IMR-90 (cell line): ENCODE data around the gene SRRM2. TPM values are rescaled to one million over a fixed set of nuclear protein-coding genes. Genes with fewer than 3 reads are reported as not detected.

Experiments used
- ATAC-seq: fragments of 200-7000 bp; cut with Tn5 transposase; 2 replicates; pipeline ENCODE4 v1.9.1; 2020; ENCODE audit warnings: low read depth, mild to moderate bottlenecking, moderate library complexity
- BruUV-seq: library from RNA; stranded (reverse); fragments of 400-500 nt; replicated peaks from 2 replicates; lab custom pipeline; 2021; lab: Mats Ljungman, UMichigan
- CTCF ChIA-PET: fragments of 300-600 bp; formaldehyde crosslinking; extraction: SDS; loops from one replicate; lab custom pipeline; 2021; ENCODE audit warnings: antibody characterized with exemption; lab: Yijun Ruan, JAX
- POLR2A ChIA-PET: fragments of 300-600 bp; sonication (Branson Sonifier 250); formaldehyde crosslinking; loops from one replicate; lab custom pipeline; 2022; ENCODE audit warnings: antibody characterized with exemption; ENCODE audit not compliant: unreplicated experiment; lab: Charles Lee
- DNase-seq: peaks from one replicate; pipeline ENCODE4 v3.0.0; 2013
- H2AFZ ChIP-seq: replicated peaks from 2 replicates; pipeline ENCODE3; 2013; ENCODE audit warnings: low read length, mild to moderate bottlenecking; ENCODE audit not compliant: poor library complexity
- H2AK5ac ChIP-seq: 2 replicates; pipeline ENCODE4 v1.6.1; 2013; ENCODE audit warnings: low read depth, low read length, inconsistent platforms
- H2AK9ac ChIP-seq: replicated peaks from 2 replicates; pipeline ENCODE3; 2013; ENCODE audit warnings: mild to moderate bottlenecking, low read depth, low read length, moderate library complexity; ENCODE audit not compliant: poor library complexity
- H2BK120ac ChIP-seq: 2 replicates; pipeline ENCODE4 v1.6.1; 2013; ENCODE audit warnings: low read depth, low read length, inconsistent platforms
- H2BK15ac ChIP-seq: 3 replicates; pipeline ENCODE4 v1.6.1; 2013; ENCODE audit warnings: low read depth, low read length, inconsistent platforms
- H2BK20ac ChIP-seq: 2 replicates; pipeline ENCODE4 v1.6.1; 2013; ENCODE audit warnings: low read depth, mild to moderate bottlenecking, inconsistent platforms, low read length, moderate library complexity
- H2BK5ac ChIP-seq: 2 replicates; pipeline ENCODE4 v1.6.1; 2013; ENCODE audit warnings: mild to moderate bottlenecking, low read depth, low read length, inconsistent platforms; ENCODE audit not compliant: poor library complexity, severe bottlenecking
- H3K14ac ChIP-seq: replicated peaks from 2 replicates; pipeline ENCODE4 v1.6.1; 2013; ENCODE audit warnings: low read depth, low read length, inconsistent platforms
- H3K18ac ChIP-seq: 2 replicates; pipeline ENCODE4 v1.6.1; 2013; ENCODE audit warnings: low read depth, low read length, control low read depth
- H3K23ac ChIP-seq: 2 replicates; pipeline ENCODE4 v1.6.1; 2013; ENCODE audit warnings: low read depth, low read length, inconsistent platforms
- H3K27ac ChIP-seq: 2 replicates; pipeline ENCODE4 v1.5.1; 2013; ENCODE audit warnings: mild to moderate bottlenecking, control low read depth, low read length; ENCODE audit not compliant: insufficient read depth
- H3K27me3 ChIP-seq: 2 replicates; pipeline ENCODE4 v1.6.1; 2013; ENCODE audit warnings: low read length; ENCODE audit not compliant: control insufficient read depth, insufficient read depth
- H3K36me3 ChIP-seq: 2 replicates; pipeline ENCODE4 v1.6.1; 2013; ENCODE audit warnings: low read length, mixed read lengths; ENCODE audit not compliant: control insufficient read depth, insufficient read depth
- H3K4ac ChIP-seq: 2 replicates; pipeline ENCODE4 v1.6.1; 2013; ENCODE audit warnings: low read depth, low read length, inconsistent platforms
- H3K4me1 ChIP-seq: 2 replicates; pipeline ENCODE4 v1.6.1; 2013; ENCODE audit warnings: low read length, mixed read lengths; ENCODE audit not compliant: control insufficient read depth, insufficient read depth
- H3K4me2 ChIP-seq: 2 replicates; pipeline ENCODE4 v1.6.1; 2013; ENCODE audit warnings: low read depth, mild to moderate bottlenecking, control low read depth, low read length, moderate library complexity
- H3K4me3 ChIP-seq: 2 replicates; pipeline ENCODE4 v1.5.1; 2013; ENCODE audit warnings: low read depth, mild to moderate bottlenecking, control low read depth, low read length, moderate library complexity; ENCODE audit not compliant: insufficient read depth
- H3K56ac ChIP-seq: 2 replicates; pipeline ENCODE4 v1.6.1; 2013; ENCODE audit warnings: low read length, inconsistent platforms; ENCODE audit not compliant: insufficient read depth; ENCODE audit errors: extremely low read depth
- H3K79me1 ChIP-seq, 2 experiments: 2 replicates each; pipeline ENCODE4 v1.6.1; 2013; ENCODE audit warnings: low read length in 2 of 2, inconsistent platforms in 1 of 2, low read depth in 1 of 2
- H3K9ac ChIP-seq: 2 replicates; pipeline ENCODE4 v1.6.1; 2013; ENCODE audit warnings: low read depth, low read length, control low read depth
- H3K9me1 ChIP-seq: 2 replicates; pipeline ENCODE4 v1.6.1; 2013; ENCODE audit warnings: low read length, inconsistent platforms; ENCODE audit not compliant: insufficient read depth
- H3K9me3 ChIP-seq: 2 replicates; pipeline ENCODE4 v1.6.1; 2013; ENCODE audit warnings: low read length; ENCODE audit not compliant: control insufficient read depth, insufficient read depth
- H4K20me1 ChIP-seq: 2 replicates; pipeline ENCODE4 v1.6.1; 2013; ENCODE audit warnings: low read length, inconsistent platforms; ENCODE audit not compliant: insufficient read depth
- H4K5ac ChIP-seq: 2 replicates; pipeline ENCODE4 v1.6.1; 2013; ENCODE audit warnings: mild to moderate bottlenecking, low read depth, low read length, control low read depth
- H4K8ac ChIP-seq, 2 experiments: 2 replicates each; pipeline ENCODE4 v1.6.1; 2013; ENCODE audit warnings: low read depth in 2 of 2, low read length in 2 of 2, control low read depth in 1 of 2, inconsistent platforms in 1 of 2
- H4K91ac ChIP-seq: 2 replicates; pipeline ENCODE4 v1.6.1; 2013; ENCODE audit warnings: low read depth, low read length, inconsistent platforms; ENCODE audit not compliant: insufficient read depth
- CHD1 ChIP-seq: IDR thresholded peaks from 2 replicates; pipeline ENCODE4 v1.6.1; 2012; ENCODE audit warnings: low read depth, low read length, improper control_type of control experiment
- POLR2A ChIP-seq: IDR thresholded peaks from 2 replicates; pipeline ENCODE4 v1.6.1; 2012; ENCODE audit warnings: mild to moderate bottlenecking, low read depth, low read length
- RAD21 ChIP-seq: IDR thresholded peaks from 2 replicates; pipeline ENCODE4 v1.6.1; 2012; ENCODE audit warnings: low read length, improper control_type of control experiment
- WGBS, 2 experiments: methylation state at CpG; one replicate each; pipeline versions ENCODE4 v1.1.5 to v1.1.7; 2013; ENCODE audit warnings: missing lambda C conversion rate in 2 of 2; ENCODE audit not compliant: insufficient read length in 1 of 2; ENCODE audit errors: extremely low coverage in 2 of 2; 5-methylcytosine and 5-hydroxymethylcytosine counted together
- dilution Hi-C: fragments of 300-500 bp; cut with HindIII; formaldehyde crosslinking; loops from one replicate; pipeline ENCODE4 v1.14.3; 2018; ENCODE audit warnings: low sequenced_read_pairs; ENCODE audit not compliant: unreplicated experiment
- in situ Hi-C: fragments of 300-500 bp; cut with MboI; formaldehyde crosslinking; loops from 3 replicates; pipeline ENCODE4 v1.14.3; 2019; ENCODE audit warnings: low sequenced_read_pairs, inconsistent platforms, mixed read lengths
- intact Hi-C: fragments of 100-400 bp; cut with micrococcal nuclease; formaldehyde crosslinking; loops from 2 replicates; pipeline ENCODE4 v1.10.0; 2022
- polyA plus RNA-seq, 3 experiments: library from polyadenylated mRNA; depleted of rRNA; stranded (reverse); fragments of >200 nt; gene quantifications; 2 replicates each; pipeline ENCODE4 v1.2.3, GENCODE V29; 2012; ENCODE audit warnings: low replicate concordance in 1 of 3
- total RNA-seq: library from RNA; depleted of rRNA; stranded (reverse); fragments of >200 nt; gene quantifications from 2 replicates; pipeline ENCODE4 v1.2.3, GENCODE V29; 2012

SRRM2 gene
- total and polyA plus RNA-seq, 2 of the 4 experiments (the other 2 are of a cell fraction) = 20.3 to 300 TPM

DNA sequence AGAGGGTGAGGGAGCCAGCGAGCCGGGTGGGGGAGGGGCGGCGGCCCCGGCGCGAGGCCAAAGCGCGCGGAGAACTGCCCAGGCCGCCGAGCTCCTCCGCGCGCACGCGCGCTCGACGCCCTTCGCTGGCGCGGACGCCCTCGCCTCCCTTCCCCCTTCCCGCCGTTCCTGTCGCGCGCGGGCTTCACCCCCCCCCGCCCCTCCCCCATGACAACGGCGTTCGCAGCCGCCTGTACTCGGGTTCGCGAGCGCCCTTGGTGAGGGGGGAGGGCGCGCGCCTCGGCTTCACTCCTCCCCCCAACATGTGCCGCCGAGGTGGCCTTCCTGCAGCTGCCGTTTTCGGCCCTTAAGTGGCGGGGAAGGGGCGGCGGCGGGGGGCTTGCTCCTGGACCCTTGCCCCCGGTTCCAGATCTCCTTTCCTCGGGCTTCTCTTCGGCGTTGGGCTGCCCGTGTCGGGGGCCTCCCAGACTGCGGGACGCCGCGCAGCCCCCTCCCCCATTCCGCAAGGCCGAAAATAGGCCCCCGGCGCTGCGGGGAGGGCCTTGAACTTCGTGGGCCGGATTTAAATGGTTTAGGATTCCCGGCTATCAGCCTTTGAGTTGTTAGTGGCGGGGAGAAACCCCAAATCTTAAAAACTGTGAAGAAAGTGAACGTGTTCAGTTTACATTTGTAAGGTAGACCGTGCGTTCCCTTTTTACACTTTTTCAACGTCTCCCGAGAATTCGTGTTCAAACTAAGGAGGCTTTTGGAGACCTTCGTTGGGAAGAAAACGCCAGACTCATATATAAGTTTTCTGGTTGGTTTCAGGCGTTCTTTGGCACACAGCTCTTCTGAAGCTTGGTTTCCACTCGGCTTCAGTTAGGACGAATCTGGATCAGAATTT lies 653 bp downstream of the SRRM2 start:
- Histone ChIP-seq H4K8ac (peak overlapping the region; percentile 38 to 54; a peak in 3 of 4 replicates), H3K9me1 (peaks cover 14% of the 10 kb centered on the region), H4K91ac (peak overlapping the region; percentile 29; the same call in 1 of the 2 replicates), H2AK9ac (peak overlapping the region; percentile 98), H3K36me3 (peaks cover 17% of the 10 kb centered on the region), H3K23ac (peak overlapping the region; percentile 86), H3K4me1 (peaks cover 9% of the 10 kb centered on the region), H3K27ac (peak overlapping the region; percentile 99), H2AK5ac (peak overlapping the region; percentile 68), H3K18ac (no peak overlapping the region; the same call in none of the 2 replicates), H3K79me1 (peaks cover 15 to 54% of the 10 kb centered on the region in 2 experiments), H3K4me2 (peak overlapping the region; percentile 99), H2BK20ac (no peak overlapping the region), H3K4me3 (peak overlapping the region; percentile 88), H3K56ac (peak overlapping the region; percentile 80), H2BK120ac (no peak overlapping the region), H4K5ac (no peak overlapping the region), H2BK15ac (no peak overlapping the region), H2BK5ac (peak overlapping the region; percentile 90), H4K20me1 (peaks cover 53% of the 10 kb centered on the region), H3K14ac (peak overlapping the region; percentile 95), H3K4ac (peak overlapping the region; percentile 34), H3K9ac (peak overlapping the region; percentile 97), H3K9me3 (peaks cover 2% of the 10 kb centered on the region; the same call in 1 of the 2 replicates), H2AFZ (peak overlapping the region; percentile 99), H3K27me3 (no peaks in the 10 kb centered on the region)
- ATAC-seq = peak; percentile 69
- in situ Hi-C loops (no loop called here), intact Hi-C loops (loop anchor here (1.0 kb wide), 1 partner anchor 115 kb away; no protein-coding TSS in a partner anchor), dilution Hi-C loops (no loop called here)
- POLR2A ChIA-PET = interaction anchor here (0.6 to 1.4 kb wide), 5 partner anchors 10 to 1175 kb away, joined by 3 to 8 read pairs (median 4); no protein-coding TSS in a partner anchor
- no peak for TF ChIP-seq RAD21
- TF ChIP-seq POLR2A = 0 out of 2 replicates have a peak, but pooled peaks have one; percentile 53
- peak; percentile 11; the same call in 1 of the 2 replicates for TF ChIP-seq CHD1
- WGBS, 2 experiments = 0% methylated on average over 2 of the region's 82 CpGs; no CpG with 5 or more reads in 1 of the 2 experiments
- peak; percentile 77 for DNase-seq
- CTCF ChIA-PET = no interaction called here
- BruUV-seq = no TSS peak
